ENCODE results near the gene RNF167. TPM values are rescaled to one million over a fixed set of nuclear protein-coding genes. Genes with fewer than 3 reads are reported as not detected.

Gene RNF167
- total and polyA plus RNA-seq, 2 of the 4 experiments (the other 2 are of a cell fraction) = 13.1 to 79.5 TPM

GRCh38 chr17:4908711-4909496 lies 31.2 kb upstream of the RNF167 start:
- H2BK120ac ChIP-seq (ENCODE audit: low read depth, low read length) = peak overlapping the region; percentile 54
- in situ Hi-C loops (cut with MboI; ENCODE audit: low sequenced_read_pairs) = no loop called here
- BruUV-seq (replicated peaks) = no TSS peak

More at GRCh38 chr17:4908711-4909496, 31.2 kb upstream of the RNF167 start:
- ATAC-seq (ENCODE audit: low read depth) (peak; percentile 98), DNase-seq (peak; percentile 92)
- TF ChIP-seq RCOR1 (IDR thresholded peaks at IDR 0.05; ENCODE audit: insufficient replicate concordance, low read length) (no peak), POLR2A (IDR thresholded peaks at IDR 0.05; ENCODE audit: low read depth, low read length) (peak; percentile 45; the same call in 1 of the 2 replicates), CEBPB (IDR thresholded peaks at IDR 0.05; ENCODE audit: low read depth, low read length) (peak; percentile 80), BHLHE40 (IDR thresholded peaks at IDR 0.05; ENCODE audit: low read depth, low read length) (no peak; the same call in 1 of the 2 replicates), USF2 (IDR thresholded peaks at IDR 0.05; ENCODE audit: low read depth, low read length) (no peak), RFX5 (IDR thresholded peaks at IDR 0.05; ENCODE audit: low read depth, low read length) (no peak), CTCF (conservative IDR thresholded peaks at IDR 0.05; ENCODE audit: low read depth, low read length) (peak; percentile 89), SMC3 (IDR thresholded peaks at IDR 0.05; ENCODE audit: low read depth, low read length) (peak; percentile 83), RAD21 (IDR thresholded peaks at IDR 0.05; ENCODE audit: low read length) (peak; percentile 84)
- Histone ChIP-seq H2AFZ (replicated peaks; ENCODE audit: low read length, poor library complexity) (peak overlapping the region; percentile 88), H3K23ac (ENCODE audit: low read depth, low read length) (peak overlapping the region; percentile 26; the same call in 1 of the 2 replicates), H4K91ac (ENCODE audit: insufficient read depth, low read depth, low read length) (peak overlapping the region; percentile 55), H3K4me3 (ENCODE audit: insufficient read depth, low read depth, low read length) (no peak overlapping the region), H4K8ac (ENCODE audit: low read depth in 2 of 2, low read length in 2 of 2) (peak overlapping the region; percentile 92 to 97; a peak in 3 of 4 replicates), H3K4ac (ENCODE audit: low read depth, low read length) (peak overlapping the region; percentile 71), H3K9ac (ENCODE audit: low read depth, low read length) (peak overlapping the region; percentile 29), H2BK15ac (ENCODE audit: low read depth, low read length) (peak overlapping the region; percentile 71; the same call in 2 of the 3 replicates), H3K36me3 (ENCODE audit: control insufficient read depth, insufficient read depth, low read length) (no peaks in the 10 kb centered on the region), H2BK5ac (ENCODE audit: low read depth, low read length, poor library complexity, severe bottlenecking) (peak overlapping the region; percentile 53), H2AK9ac (replicated peaks; ENCODE audit: low read depth, low read length, poor library complexity) (peak overlapping the region; percentile 89), H3K9me1 (ENCODE audit: insufficient read depth, low read length) (no peaks in the 10 kb centered on the region), H2BK20ac (ENCODE audit: low read depth, low read length) (no peak overlapping the region), H3K56ac (ENCODE audit: extremely low read depth, insufficient read depth, low read length) (no peak overlapping the region), H3K4me2 (ENCODE audit: low read depth, low read length) (no peak overlapping the region; the same call in 1 of the 2 replicates), H3K79me1 (ENCODE audit: low read depth in 1 of 2, low read length in 2 of 2) (no peaks in the 10 kb centered on the region), H3K14ac (replicated peaks; ENCODE audit: low read depth, low read length) (peak overlapping the region; percentile 82), H4K5ac (ENCODE audit: low read depth, low read length) (peak overlapping the region; percentile 40), H3K4me1 (ENCODE audit: control insufficient read depth, insufficient read depth, low read length) (peaks cover 3% of the 10 kb centered on the region), H3K27ac (ENCODE audit: insufficient read depth, low read length) (peak overlapping the region; percentile 39; the same call in 1 of the 2 replicates), H3K27me3 (ENCODE audit: control insufficient read depth, insufficient read depth, low read length) (peaks cover 2% of the 10 kb centered on the region; the same call in 1 of the 2 replicates), H4K20me1 (ENCODE audit: insufficient read depth, low read length) (no peaks in the 10 kb centered on the region), H2AK5ac (ENCODE audit: low read depth, low read length) (peak overlapping the region; percentile 88; the same call in 1 of the 2 replicates), H3K18ac (ENCODE audit: low read depth, low read length) (peak overlapping the region; percentile 8; the same call in 1 of the 2 replicates), H3K9me3 (ENCODE audit: control insufficient read depth, insufficient read depth, low read length) (no peaks in the 10 kb centered on the region)
- CTCF ChIA-PET = interaction anchor here (0.6 to 1.7 kb wide), 15 partner anchors 10 to 766 kb away, joined by 3 to 15 read pairs (median 3); partner anchors contain the start of genes RNF167, SLC25A11, SPAG7 and ZZEF1
- POLR2A ChIA-PET (ENCODE audit: unreplicated experiment) = interaction anchor here (1.0 to 1.2 kb wide), 2 partner anchors 11 to 31 kb away, joined by 3 read pairs; partner anchors contain the start of genes RNF167 and SLC25A11
- intact Hi-C loops (cut with micrococcal nuclease) (loop anchor here (1.0 to 5.0 kb wide), 4 partner anchors 31 to 153 kb away; partner anchors contain the start of genes RNF167, SLC25A11 and SPAG7), dilution Hi-C loops (cut with HindIII; ENCODE audit: low sequenced_read_pairs, unreplicated experiment) (no loop called here)
- 51% methylated on average over 6 of the region's 20 CpGs; no CpG with 5 or more reads in 1 of the 2 experiments for WGBS, 2 experiments (ENCODE audit: extremely low coverage in 2 of 2, insufficient read length in 1 of 2)
